Measurements from ENCODE around the gene MIXL1.

DNA sequence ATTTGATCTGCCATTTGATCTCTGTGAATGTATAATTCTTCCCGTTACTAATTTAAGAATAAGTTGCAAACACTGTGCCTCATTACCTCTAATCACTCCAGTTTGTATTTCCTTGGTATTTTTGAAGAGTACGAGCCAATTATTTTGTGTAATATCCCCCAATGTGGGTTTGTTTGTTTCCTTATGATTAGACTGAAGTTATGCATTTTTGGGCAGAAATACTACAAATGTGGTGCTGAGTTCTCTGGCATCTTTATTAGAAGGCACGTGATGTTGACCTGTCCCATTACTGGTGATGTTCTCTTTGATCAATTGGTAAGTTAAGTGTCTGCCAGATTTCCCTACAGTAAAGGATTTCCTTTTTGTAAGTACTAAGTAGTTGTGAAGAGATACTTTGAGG is 10.3 kb downstream of the MIXL1 start:
- no peak for TF ChIP-seq POLR2A (IDR thresholded peaks at IDR 0.05; ENCODE audit: borderline replicate concordance, extremely low read depth, insufficient read depth, insufficient read length)
- TF ChIP-seq, protein P1, sequence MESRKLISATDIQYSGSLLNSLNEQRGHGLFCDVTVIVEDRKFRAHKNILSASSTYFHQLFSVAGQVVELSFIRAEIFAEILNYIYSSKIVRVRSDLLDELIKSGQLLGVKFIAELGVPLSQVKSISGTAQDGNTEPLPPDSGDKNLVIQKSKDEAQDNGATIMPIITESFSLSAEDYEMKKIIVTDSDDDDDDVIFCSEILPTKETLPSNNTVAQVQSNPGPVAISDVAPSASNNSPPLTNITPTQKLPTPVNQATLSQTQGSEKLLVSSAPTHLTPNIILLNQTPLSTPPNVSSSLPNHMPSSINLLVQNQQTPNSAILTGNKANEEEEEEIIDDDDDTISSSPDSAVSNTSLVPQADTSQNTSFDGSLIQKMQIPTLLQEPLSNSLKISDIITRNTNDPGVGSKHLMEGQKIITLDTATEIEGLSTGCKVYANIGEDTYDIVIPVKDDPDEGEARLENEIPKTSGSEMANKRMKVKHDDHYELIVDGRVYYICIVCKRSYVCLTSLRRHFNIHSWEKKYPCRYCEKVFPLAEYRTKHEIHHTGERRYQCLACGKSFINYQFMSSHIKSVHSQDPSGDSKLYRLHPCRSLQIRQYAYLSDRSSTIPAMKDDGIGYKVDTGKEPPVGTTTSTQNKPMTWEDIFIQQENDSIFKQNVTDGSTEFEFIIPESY (IDR thresholded peaks at IDR 0.05; ENCODE audit: extremely low read depth, insufficient replicate concordance, low read length) = no peak
- no peak for TF ChIP-seq ZNF274 (IDR thresholded peaks at IDR 0.05; ENCODE audit: low read depth, low read length)
- TF ChIP-seq EZH2phosphoT487 (IDR thresholded peaks at IDR 0.05; ENCODE audit: borderline replicate concordance) = no peak
- no peak for TF ChIP-seq EZH2 (IDR thresholded peaks at IDR 0.05)
- TF ChIP-seq, protein P2, sequence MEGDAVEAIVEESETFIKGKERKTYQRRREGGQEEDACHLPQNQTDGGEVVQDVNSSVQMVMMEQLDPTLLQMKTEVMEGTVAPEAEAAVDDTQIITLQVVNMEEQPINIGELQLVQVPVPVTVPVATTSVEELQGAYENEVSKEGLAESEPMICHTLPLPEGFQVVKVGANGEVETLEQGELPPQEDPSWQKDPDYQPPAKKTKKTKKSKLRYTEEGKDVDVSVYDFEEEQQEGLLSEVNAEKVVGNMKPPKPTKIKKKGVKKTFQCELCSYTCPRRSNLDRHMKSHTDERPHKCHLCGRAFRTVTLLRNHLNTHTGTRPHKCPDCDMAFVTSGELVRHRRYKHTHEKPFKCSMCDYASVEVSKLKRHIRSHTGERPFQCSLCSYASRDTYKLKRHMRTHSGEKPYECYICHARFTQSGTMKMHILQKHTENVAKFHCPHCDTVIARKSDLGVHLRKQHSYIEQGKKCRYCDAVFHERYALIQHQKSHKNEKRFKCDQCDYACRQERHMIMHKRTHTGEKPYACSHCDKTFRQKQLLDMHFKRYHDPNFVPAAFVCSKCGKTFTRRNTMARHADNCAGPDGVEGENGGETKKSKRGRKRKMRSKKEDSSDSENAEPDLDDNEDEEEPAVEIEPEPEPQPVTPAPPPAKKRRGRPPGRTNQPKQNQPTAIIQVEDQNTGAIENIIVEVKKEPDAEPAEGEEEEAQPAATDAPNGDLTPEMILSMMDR (IDR thresholded peaks at IDR 0.05 in 2 of 3, conservative IDR thresholded peaks at IDR 0.05 in 1 of 3; ENCODE audit: borderline replicate concordance in 1 of 3, insufficient read depth in 1 of 3, low read depth in 2 of 3, low read length in 2 of 3) = no peak
- no peak for TF ChIP-seq CBX3 (IDR thresholded peaks at IDR 0.05; ENCODE audit: low read depth)
- TF ChIP-seq JUND (IDR thresholded peaks at IDR 0.05) = no peak
- TF ChIP-seq, protein P3, sequence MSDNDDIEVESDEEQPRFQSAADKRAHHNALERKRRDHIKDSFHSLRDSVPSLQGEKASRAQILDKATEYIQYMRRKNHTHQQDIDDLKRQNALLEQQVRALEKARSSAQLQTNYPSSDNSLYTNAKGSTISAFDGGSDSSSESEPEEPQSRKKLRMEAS (IDR thresholded peaks at IDR 0.05) = no peak
- no peak for TF ChIP-seq POLR2AphosphoS5 (IDR thresholded peaks at IDR 0.05; ENCODE audit: low read depth, low read length)
- TF ChIP-seq SP1 (IDR thresholded peaks at IDR 0.05; ENCODE audit: low read depth) = no peak
- no peak for TF ChIP-seq SIN3A (IDR thresholded peaks at IDR 0.05; ENCODE audit: low read depth)
- TF ChIP-seq RAD21 (IDR thresholded peaks at IDR 0.05; ENCODE audit: low read depth) = no peak
- TF ChIP-seq, protein P4, sequence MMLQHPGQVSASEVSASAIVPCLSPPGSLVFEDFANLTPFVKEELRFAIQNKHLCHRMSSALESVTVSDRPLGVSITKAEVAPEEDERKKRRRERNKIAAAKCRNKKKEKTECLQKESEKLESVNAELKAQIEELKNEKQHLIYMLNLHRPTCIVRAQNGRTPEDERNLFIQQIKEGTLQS (IDR thresholded peaks at IDR 0.05) = no peak

All from HCT116 (cell line).